Measurements from ENCODE around the gene GPLD1.
"Not testable (repeated sequence)": the region's sequence is repeated elsewhere in the genome, so short reads cannot be mapped to it uniquely, and the experiment has no call there.

GPLD1 gene

GRCh38 chr6:24410622-24411021 is 78.8 kb downstream of the GPLD1 start:
- no peak for DNase-seq

DNA sequence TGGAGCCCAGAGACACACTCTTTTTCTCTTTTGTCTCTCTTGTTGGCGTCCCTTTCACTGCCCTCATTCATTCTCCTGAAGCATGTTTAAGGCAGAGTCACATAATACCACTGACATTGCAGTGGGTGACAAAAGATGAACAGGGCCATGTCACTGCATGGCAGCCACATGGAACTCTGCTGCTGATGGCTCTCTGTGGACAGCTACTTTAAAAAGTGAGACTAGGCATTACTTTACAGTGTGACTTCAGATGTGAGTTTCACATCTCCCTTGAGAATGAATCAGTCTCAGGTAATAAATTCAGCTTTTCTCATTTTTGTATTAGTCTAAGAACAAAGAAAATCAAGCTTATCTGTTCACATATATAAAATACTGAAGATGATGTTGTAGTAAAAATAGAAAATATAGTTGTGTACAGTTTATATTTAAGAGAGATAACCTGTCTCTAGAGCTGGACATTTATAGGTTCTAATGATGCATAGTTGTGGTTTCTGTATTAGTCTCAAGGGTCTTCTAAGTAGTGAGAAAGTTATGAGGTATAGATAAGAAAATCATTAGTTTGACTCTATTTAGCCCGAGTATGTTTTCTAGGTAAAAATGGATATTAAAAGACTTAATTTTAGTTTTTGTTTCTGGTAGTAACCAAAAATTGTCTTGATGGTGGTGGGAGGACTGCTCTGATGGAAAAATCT is 80.5 kb downstream of the GPLD1 start:
- DNase-seq = no peak

DNA sequence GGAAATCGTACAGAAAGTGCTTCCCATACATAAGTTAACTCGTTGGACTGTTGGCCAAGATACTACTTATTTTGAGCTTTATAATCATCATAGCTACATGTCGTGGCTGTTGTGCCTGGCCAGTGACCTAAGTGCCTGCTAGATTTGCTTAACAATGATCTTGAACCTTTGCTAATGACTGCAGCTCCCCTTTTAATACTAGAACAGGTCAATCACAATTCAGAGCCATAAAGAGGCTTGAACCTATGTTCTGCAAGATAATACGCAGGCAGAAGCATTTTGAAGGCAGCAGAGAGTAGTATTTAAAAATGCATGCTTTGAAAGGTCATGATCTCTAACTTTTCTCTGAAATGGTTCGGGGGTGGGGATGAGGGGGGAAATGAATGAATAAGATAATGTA is 84.1 kb downstream of the GPLD1 start:
- DNase-seq = no peak

- no peak for DNase-seq
Observed at GRCh38 chr6:24403501-24403824, 85.9 kb downstream of the GPLD1 start.

DNA sequence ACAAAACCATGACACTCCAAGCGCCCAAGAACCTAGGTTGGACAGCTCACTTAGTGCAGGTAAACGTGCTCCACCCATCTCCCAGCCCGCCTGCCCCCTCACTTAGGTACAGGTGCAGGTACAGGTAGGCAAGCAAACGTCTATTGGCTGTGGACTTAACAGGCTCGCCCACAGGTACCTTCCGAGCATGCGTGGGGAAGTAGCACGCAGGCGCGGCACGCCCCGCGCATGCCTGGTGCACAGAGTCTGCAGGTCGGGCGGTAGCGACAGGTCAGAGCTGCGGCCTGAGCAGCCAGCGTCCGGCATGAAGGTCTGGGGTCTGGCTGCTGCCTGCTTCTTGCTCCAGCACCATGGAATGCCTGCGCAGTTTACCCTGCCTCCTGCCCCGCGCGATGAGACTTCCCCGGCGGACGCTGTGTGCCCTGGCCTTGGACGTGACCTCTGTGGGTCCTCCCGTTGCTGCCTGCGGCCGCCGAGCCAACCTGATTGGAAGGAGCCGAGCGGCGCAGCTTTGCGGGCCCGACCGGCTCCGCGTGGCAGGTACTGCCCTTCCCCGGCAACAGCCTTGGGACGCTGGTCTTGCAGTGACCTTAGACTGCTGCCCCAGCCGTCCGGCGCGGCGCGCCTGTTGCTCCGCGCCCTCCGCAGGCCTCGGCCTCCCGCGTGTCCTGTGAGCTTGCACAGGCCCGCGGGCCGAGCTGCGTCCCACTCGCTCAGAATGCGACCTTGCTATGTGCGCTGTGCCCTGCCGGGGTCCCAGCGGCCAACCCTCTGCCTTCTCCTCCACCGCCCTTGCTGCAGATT is 86.5 kb downstream of the GPLD1 start, which contains the start of gene MRS2:
Gene MRS2 (plus strand): TSS at position 240 of the 804 bp plus-strand sequence. CDS start 111 bp downstream, at position 351.
- DNase-seq = peak; percentile 69

- DNase-seq = no peak
Observed at GRCh38 chr6:24401458-24401857, 87.9 kb downstream of the GPLD1 start.

GRCh38 chr6:24400045-24401039 is 89.0 kb downstream of the GPLD1 start:
- not testable (repeated sequence) for DNase-seq

GRCh38 chr6:24397631-24398030 is 91.7 kb downstream of the GPLD1 start:
- no peak for DNase-seq

- no peak for DNase-seq
Observed at GRCh38 chr6:24396824-24397223, 92.6 kb downstream of the GPLD1 start.

DNA sequence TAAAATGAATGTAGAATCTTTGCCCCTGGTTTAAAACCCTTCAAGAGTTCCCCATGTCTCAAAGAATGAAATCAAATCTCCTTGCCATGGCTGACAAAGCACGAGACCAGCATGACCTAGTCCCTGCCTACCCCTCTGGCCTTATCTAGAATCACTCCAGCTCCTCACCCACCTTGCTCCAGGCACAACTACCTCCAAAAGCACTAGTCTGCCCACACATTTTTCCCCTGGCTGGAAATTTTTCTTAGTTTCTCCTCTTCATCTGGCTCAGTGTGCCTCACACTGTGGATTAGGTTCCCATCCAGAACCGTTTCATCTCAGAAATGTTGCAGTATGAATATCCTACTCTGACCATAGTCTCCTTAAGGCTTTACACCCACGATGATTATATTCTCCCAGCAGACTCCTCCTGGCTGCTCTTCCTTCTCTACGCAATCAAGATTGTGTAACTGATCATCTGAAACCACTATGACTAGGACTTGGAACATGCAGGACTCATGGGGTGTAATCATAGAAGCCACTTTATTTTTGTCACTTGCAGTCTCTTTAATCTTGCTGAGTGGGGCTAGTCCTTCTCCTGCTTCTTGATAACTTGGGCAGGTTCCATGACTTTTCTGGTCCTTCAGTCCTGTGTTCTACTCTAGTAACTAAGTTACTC is 94.5 kb downstream of the GPLD1 start:
- DNase-seq = peak; percentile 26

- no peak for DNase-seq
Observed at GRCh38 chr6:24394061-24394779, 95.2 kb downstream of the GPLD1 start.

- DNase-seq = no peak
Observed at GRCh38 chr6:24391756-24392405, 97.5 kb downstream of the GPLD1 start.

DNA sequence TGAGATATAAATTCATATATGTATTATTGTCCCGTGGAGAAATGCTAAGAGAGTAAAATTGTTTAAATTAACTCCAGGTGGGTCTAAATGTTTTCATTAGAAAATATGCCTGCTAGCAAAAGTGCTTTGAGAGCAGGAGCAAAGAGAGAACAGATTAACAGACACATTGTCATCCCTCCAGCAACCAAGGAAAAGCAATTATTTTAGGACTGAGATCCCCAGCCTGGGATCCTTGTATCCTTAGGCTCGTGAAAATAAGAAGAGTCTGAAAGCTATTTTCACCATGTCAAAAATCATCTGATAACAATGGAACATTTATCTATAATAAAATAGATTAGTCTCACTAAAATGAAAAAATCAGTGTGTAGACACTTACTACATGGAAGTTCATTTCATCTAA is 98.2 kb downstream of the GPLD1 start:
- no peak for DNase-seq

DNA sequence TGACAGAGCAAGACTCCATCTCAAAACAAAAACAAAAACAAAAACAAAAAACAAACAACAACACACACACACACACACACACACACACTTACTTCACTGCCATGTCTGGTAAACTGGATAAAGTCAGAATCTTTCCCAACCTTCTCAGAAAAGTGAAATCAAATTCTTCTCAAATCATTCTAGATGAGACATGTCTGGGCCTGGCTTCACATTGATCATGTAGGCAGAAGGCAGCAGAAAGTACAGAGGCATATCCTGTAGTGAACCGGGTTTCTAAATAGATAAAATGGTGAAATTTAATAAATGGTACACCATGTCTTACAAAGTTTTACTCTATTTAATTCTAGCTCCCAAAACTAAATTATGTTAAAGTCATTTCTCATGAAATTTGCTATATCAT is 101.6 kb downstream of the GPLD1 start:
- no peak for DNase-seq

DNA sequence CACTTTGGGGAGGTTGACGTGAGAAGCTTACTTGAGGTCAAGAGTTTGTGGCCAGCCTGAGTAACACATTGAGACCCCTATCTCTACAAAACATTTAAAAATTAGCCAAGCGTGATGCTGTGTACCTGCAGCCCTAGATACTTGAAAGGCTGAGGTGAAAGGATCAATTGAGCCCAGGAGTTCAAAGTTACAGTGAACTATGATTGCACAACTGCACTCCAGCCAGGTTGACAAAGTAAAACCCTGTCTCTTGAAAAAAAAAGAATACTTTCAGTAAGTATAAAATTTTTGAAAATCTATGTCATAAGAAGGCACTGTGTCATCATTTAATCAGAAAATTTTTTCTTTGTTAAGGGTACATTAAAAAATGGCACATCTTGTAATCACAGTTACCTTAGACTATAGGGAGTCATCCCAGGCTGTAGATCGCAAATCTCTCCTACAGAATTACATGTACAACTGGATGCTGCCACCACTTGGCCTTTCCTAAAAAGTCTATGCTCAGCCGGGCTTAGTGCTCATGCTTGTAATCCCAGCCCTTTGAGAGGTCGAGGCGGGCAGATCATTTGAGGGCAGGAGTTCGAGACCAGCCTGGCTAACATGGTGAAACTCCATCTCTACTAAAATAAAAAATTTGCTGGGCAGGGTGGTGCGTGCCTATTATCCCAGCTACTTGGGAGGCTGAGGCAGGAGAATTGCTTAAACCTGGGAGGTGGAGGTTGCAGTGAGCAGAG is 103.7 kb downstream of the GPLD1 start:
- DNase-seq = no peak

DNA sequence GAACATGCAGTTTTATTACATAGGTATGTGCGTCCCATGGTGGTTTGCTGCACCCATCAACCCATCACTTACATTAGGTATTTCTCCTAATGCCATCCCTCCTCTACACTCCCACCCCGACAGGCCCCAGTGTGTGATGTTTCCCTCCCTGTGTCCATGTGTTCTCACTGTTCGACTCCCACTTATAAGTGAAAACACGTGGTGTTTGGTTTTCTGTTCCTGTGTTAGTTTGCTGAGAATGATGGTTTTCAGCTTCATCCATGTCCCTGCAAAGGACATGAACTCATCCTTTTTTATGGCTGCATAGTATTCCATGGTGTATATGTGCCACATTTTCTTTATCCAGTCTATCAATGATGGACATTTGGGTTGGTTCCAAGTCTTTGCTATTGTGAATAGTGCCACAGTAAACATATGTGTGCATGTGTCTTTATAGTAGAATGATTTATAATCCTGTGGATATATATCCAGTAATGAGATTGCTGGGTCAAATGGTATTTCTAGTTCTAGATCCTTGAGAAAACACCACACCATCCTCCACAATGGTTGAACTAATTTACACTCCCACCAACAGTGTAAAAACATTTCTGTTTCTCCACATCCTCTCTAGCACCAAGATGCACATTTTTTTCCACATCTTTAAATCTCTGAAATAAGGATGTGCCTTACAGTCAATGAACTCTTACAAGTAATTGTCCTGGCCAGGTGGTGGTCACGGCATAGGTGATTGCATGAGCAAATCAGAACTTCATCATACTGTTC is 104.8 kb downstream of the GPLD1 start:
- not testable (repeated sequence) for DNase-seq

GRCh38 chr6:24382891-24383494 is 106.4 kb downstream of the GPLD1 start:
- not testable (repeated sequence) for DNase-seq

DNA sequence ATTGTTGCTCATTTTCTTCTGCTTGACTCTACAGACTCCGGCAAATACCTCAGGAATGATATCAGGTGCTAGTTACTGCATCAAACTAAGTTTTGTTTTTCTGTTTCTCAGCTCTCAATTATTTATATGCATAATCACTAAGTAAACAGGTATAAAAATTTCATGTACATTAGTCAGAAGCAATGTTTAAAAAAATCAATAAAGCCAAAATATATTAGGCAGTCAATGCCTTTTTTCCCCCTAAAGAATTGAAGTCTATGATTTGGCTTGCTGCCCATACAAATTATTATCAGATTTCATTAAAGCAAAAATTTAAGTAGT is 107.2 kb downstream of the GPLD1 start:
- no peak for DNase-seq
